ENCODE data around the gene RPS6KL1. TPM values are rescaled to one million over a fixed set of nuclear protein-coding genes. Genes with fewer than 3 reads are reported as not detected.

The RPS6KL1 gene
- total RNA-seq, 1 experiment from 2014 or later, result 8.8 TPM

- no peak for TF ChIP-seq CTCF (IDR thresholded peaks at IDR 0.05; ENCODE audit: unreplicated experiment)
- no peak overlapping the region for H3K4me3 Mint-ChIP-seq (ENCODE audit: unreplicated experiment)
- H3K4me1 Mint-ChIP-seq (ENCODE audit: insufficient read depth, unreplicated experiment), result no peaks in the 10 kb centered on the region
- POLR2A ChIA-PET, result no interaction called here
- no TSS peak for BruUV-seq (replicated peaks)
- CTCF ChIA-PET, result interaction anchor here (0.7 to 1.2 kb wide), 2 partner anchors 136 to 137 kb away, joined by 3 to 4 read pairs; no protein-coding TSS in a partner anchor
- H3K27ac Mint-ChIP-seq (ENCODE audit: low read depth, unreplicated experiment), result no peak overlapping the region
- intact Hi-C loops (cut with micrococcal nuclease), result no loop called here
- H3K9me3 Mint-ChIP-seq (ENCODE audit: unreplicated experiment), result no peaks in the 10 kb centered on the region
- H3K27me3 Mint-ChIP-seq (ENCODE audit: insufficient read depth, unreplicated experiment), result no peaks in the 10 kb centered on the region
- H3K36me3 Mint-ChIP-seq (ENCODE audit: insufficient read depth, unreplicated experiment), result no peaks in the 10 kb centered on the region
- no peak for DNase-seq (ENCODE audit: unreplicated experiment)
Observed at GRCh38 chr14:74952180-74952665, 29.2 kb upstream of the RPS6KL1 start.

GRCh38 chr14:74951443-74952179 lies 28.6 kb upstream of the RPS6KL1 start:
- no peaks in the 10 kb centered on the region for H3K27me3 Mint-ChIP-seq (ENCODE audit: insufficient read depth, unreplicated experiment)
- H3K4me3 Mint-ChIP-seq (ENCODE audit: unreplicated experiment), result no peak overlapping the region
- BruUV-seq (replicated peaks), result no TSS peak
- CTCF ChIA-PET, result interaction anchor here (1.2 kb wide), 1 partner anchor 136 kb away, joined by 3 read pairs; no protein-coding TSS in a partner anchor
- POLR2A ChIA-PET, result interaction anchor here (0.6 kb wide), 2 partner anchors 36 to 306 kb away, joined by 3 read pairs; no protein-coding TSS in a partner anchor
- DNase-seq (ENCODE audit: unreplicated experiment), result no peak
- intact Hi-C loops (cut with micrococcal nuclease), result no loop called here
- TF ChIP-seq CTCF (IDR thresholded peaks at IDR 0.05; ENCODE audit: unreplicated experiment), result no peak
- H3K27ac Mint-ChIP-seq (ENCODE audit: low read depth, unreplicated experiment), result no peak overlapping the region
- H3K36me3 Mint-ChIP-seq (ENCODE audit: insufficient read depth, unreplicated experiment), result no peaks in the 10 kb centered on the region
- no peaks in the 10 kb centered on the region for H3K9me3 Mint-ChIP-seq (ENCODE audit: unreplicated experiment)
- peaks cover 2% of the 10 kb centered on the region for H3K4me1 Mint-ChIP-seq (ENCODE audit: insufficient read depth, unreplicated experiment)

- Mint-ChIP-seq H3K9me3 (ENCODE audit: unreplicated experiment) (no peaks in the 10 kb centered on the region), H3K36me3 (ENCODE audit: insufficient read depth, unreplicated experiment) (no peaks in the 10 kb centered on the region), H3K4me3 (ENCODE audit: unreplicated experiment) (no peak overlapping the region), H3K27me3 (ENCODE audit: insufficient read depth, unreplicated experiment) (no peaks in the 10 kb centered on the region), H3K4me1 (ENCODE audit: insufficient read depth, unreplicated experiment) (peaks cover 9% of the 10 kb centered on the region), H3K27ac (ENCODE audit: low read depth, unreplicated experiment) (no peak overlapping the region)
- no peak for TF ChIP-seq CTCF (IDR thresholded peaks at IDR 0.05; ENCODE audit: unreplicated experiment)
- ChIA-PET POLR2A (interaction anchor here (0.6 kb wide), 2 partner anchors 37 to 307 kb away, joined by 3 read pairs; no protein-coding TSS in a partner anchor), CTCF (no interaction called here)
- no peak for DNase-seq (ENCODE audit: unreplicated experiment)
- BruUV-seq (replicated peaks), result no TSS peak
- intact Hi-C loops (cut with micrococcal nuclease), result no loop called here
Observed at GRCh38 chr14:74950795-74951442, 27.9 kb upstream of the RPS6KL1 start.
